ENCODE data around the gene FAM170B. TPM values are rescaled to one million over a fixed set of nuclear protein-coding genes. Genes with fewer than 3 reads are reported as not detected.

Gene FAM170B
- polyA plus RNA-seq, 1 of the 3 experiments (the other 2 are of a cell fraction) = not detected

- Histone ChIP-seq H3K27me3 (ENCODE audit: insufficient read depth) (no peaks in the 10 kb centered on the region), H2AFZ (ENCODE audit: low read depth) (no peak overlapping the region), H3K4me1 (ENCODE audit: control insufficient read depth in 1 of 2, insufficient read depth in 2 of 2, low read depth in 1 of 2, low read length in 1 of 2) (peaks cover 0 to 20% of the 10 kb centered on the region in 2 experiments; a peak in 1 of 4 replicates), H3K79me2 (ENCODE audit: insufficient read depth) (no peaks in the 10 kb centered on the region), H3K27ac (ENCODE audit: low read depth in 2 of 2, low read length in 1 of 2) (no peak overlapping the region), H3K4me3 (ENCODE audit: low read depth in 2 of 2, low read length in 1 of 2) (no peak overlapping the region; a peak in 1 of 4 replicates), H3F3A (replicated peaks; ENCODE audit: insufficient read depth) (no peaks in the 10 kb centered on the region), H3K9ac (no peak overlapping the region), H3K9me2 (no peaks in the 10 kb centered on the region), H4K20me1 (ENCODE audit: insufficient read depth) (no peaks in the 10 kb centered on the region), H3K9me3 (no peaks in the 10 kb centered on the region), H3K4me2 (no peak overlapping the region), H3K36me3 (replicated peaks in 1 of 2; ENCODE audit: control insufficient read depth in 1 of 2, insufficient read depth in 2 of 2, low read length in 1 of 2) (no peaks in the 10 kb centered on the region)
- CTCF ChIA-PET = interaction anchor here (0.6 to 2.1 kb wide), 25 partner anchors 9 to 507 kb away, joined by 3 to 14 read pairs (median 4); no protein-coding TSS in a partner anchor
- TF ChIP-seq RAD21 (IDR thresholded peaks at IDR 0.05; ENCODE audit: low read length) = peak; percentile 66
- TF ChIP-seq EP300 (IDR thresholded peaks at IDR 0.05; ENCODE audit: borderline replicate concordance in 1 of 2, low read depth in 1 of 2, low read length in 1 of 2) = no peak
- TF ChIP-seq MXI1 (IDR thresholded peaks at IDR 0.05; ENCODE audit: low read depth, low read length) = no peak
- TF ChIP-seq NRF1 (IDR thresholded peaks at IDR 0.05; ENCODE audit: low read depth, low read length) = no peak
- peak; percentile 34 for TF ChIP-seq CTCF (IDR thresholded peaks at IDR 0.05)
- no peak for TF ChIP-seq RFX5 (IDR thresholded peaks at IDR 0.05; ENCODE audit: low read length)
- peak; percentile 63 for TF ChIP-seq SMC3 (IDR thresholded peaks at IDR 0.05; ENCODE audit: low read depth, low read length)
- TF ChIP-seq ELF1 (IDR thresholded peaks at IDR 0.05) = no peak
- no peak for TF ChIP-seq SIN3A (IDR thresholded peaks at IDR 0.05; ENCODE audit: borderline replicate concordance, low read depth, low read length)
- no peak for TF ChIP-seq TCF12 (IDR thresholded peaks at IDR 0.05)
- POLR2A ChIA-PET = no interaction called here
- 62% methylated on average over 9 of the region's 9 CpGs for WGBS (ENCODE audit: low lambda C conversion rate)
- DNase-seq = peak; percentile 65
Observed at GRCh38 chr10:49164559-49165188, 30.9 kb upstream of the FAM170B start.

DNA sequence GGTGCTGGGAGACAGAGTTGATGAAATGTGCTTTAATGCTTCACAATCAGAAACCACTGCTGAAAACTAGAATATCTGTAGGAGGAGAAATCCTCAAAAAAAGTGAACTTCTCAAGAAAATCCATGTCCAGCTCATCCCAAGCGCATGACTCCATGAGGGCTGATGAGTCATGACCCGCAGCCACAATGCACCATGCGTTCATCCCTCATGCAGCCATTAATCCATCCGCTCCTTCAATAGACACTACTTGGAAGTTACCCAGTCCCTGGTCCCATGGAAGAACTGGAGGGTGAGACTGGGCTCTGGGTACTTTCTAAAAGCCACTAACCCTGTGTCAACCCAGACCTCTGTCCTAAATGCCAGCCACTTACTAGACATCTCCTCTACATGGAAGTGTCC, 29.9 kb upstream of the FAM170B start:
- TF ChIP-seq IRF3 (IDR thresholded peaks at IDR 0.05; ENCODE audit: low read depth, low read length) (no peak), JUND (IDR thresholded peaks at IDR 0.05) (no peak), NFIC (IDR thresholded peaks at IDR 0.05; ENCODE audit: borderline replicate concordance) (no peak), TEAD4 (IDR thresholded peaks at IDR 0.05; ENCODE audit: borderline replicate concordance, insufficient read depth) (no peak), CHD2 (IDR thresholded peaks at IDR 0.05; ENCODE audit: low read length, partially characterized antibody) (no peak), RFX5 (IDR thresholded peaks at IDR 0.05; ENCODE audit: low read length) (no peak), YY1 (IDR thresholded peaks at IDR 0.05; ENCODE audit: low read depth) (no peak), EZH2phosphoT487 (IDR thresholded peaks at IDR 0.05; ENCODE audit: borderline replicate concordance, low read depth) (no peak), MAX (IDR thresholded peaks at IDR 0.05; ENCODE audit: low read depth) (no peak), FOXM1 (IDR thresholded peaks at IDR 0.05; ENCODE audit: low read depth) (no peak), EP300 (IDR thresholded peaks at IDR 0.05; ENCODE audit: borderline replicate concordance in 1 of 2, low read depth in 1 of 2, low read length in 1 of 2) (no peak)
- TF ChIP-seq, protein P1, sequence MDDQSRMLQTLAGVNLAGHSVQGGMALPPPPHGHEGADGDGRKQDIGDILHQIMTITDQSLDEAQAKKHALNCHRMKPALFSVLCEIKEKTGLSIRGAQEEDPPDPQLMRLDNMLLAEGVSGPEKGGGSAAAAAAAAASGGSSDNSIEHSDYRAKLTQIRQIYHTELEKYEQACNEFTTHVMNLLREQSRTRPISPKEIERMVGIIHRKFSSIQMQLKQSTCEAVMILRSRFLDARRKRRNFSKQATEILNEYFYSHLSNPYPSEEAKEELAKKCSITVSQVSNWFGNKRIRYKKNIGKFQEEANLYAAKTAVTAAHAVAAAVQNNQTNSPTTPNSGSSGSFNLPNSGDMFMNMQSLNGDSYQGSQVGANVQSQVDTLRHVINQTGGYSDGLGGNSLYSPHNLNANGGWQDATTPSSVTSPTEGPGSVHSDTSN (IDR thresholded peaks at IDR 0.05) = no peak
- TF ChIP-seq, protein P2, sequence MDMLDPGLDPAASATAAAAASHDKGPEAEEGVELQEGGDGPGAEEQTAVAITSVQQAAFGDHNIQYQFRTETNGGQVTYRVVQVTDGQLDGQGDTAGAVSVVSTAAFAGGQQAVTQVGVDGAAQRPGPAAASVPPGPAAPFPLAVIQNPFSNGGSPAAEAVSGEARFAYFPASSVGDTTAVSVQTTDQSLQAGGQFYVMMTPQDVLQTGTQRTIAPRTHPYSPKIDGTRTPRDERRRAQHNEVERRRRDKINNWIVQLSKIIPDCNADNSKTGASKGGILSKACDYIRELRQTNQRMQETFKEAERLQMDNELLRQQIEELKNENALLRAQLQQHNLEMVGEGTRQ (IDR thresholded peaks at IDR 0.05; ENCODE audit: borderline replicate concordance, low read depth, low read length) = no peak

More for the DNA sequence above, 29.9 kb upstream of the FAM170B start:
- H3K9ac ChIP-seq = no peak overlapping the region
- WGBS (ENCODE audit: low lambda C conversion rate) = 75% methylated on average over 3 of the region's 4 CpGs
- no peaks in the 10 kb centered on the region for H3K27me3 ChIP-seq (ENCODE audit: insufficient read depth)
- H3K4me3 ChIP-seq (ENCODE audit: low read depth in 2 of 2, low read length in 1 of 2) = no peak overlapping the region
- H3K9me3 ChIP-seq = no peaks in the 10 kb centered on the region
- H4K20me1 ChIP-seq (ENCODE audit: insufficient read depth) = no peaks in the 10 kb centered on the region
- POLR2A ChIA-PET = no interaction called here
- no peak overlapping the region for H3K27ac ChIP-seq (ENCODE audit: low read depth in 2 of 2, low read length in 1 of 2)
- CTCF ChIA-PET = interaction anchor here (0.8 to 2.1 kb wide), 17 partner anchors 8 to 507 kb away, joined by 3 to 14 read pairs (median 4); partner anchors contain the start of gene VSTM4
- no peaks in the 10 kb centered on the region for H3K9me2 ChIP-seq
- H3K4me2 ChIP-seq = no peak overlapping the region
- no peaks in the 10 kb centered on the region for H3K79me2 ChIP-seq (ENCODE audit: insufficient read depth)
- H3K4me1 ChIP-seq (ENCODE audit: control insufficient read depth in 1 of 2, insufficient read depth in 2 of 2, low read depth in 1 of 2, low read length in 1 of 2) = peaks cover 0 to 20% of the 10 kb centered on the region in 2 experiments; a peak in 1 of 4 replicates
- no peak overlapping the region for H2AFZ ChIP-seq (ENCODE audit: low read depth)
- no peak for DNase-seq
- H3K36me3 ChIP-seq (replicated peaks in 1 of 2; ENCODE audit: control insufficient read depth in 1 of 2, insufficient read depth in 2 of 2, low read length in 1 of 2) = no peaks in the 10 kb centered on the region
- no peaks in the 10 kb centered on the region for H3F3A ChIP-seq (replicated peaks; ENCODE audit: insufficient read depth)

Data from SK-N-SH (cell line).